GM13976 (cell line): ENCODE measurements around the gene PTPRM.

Experiments
- DNase-seq: peaks from one replicate; pipeline ENCODE4 v3.0.0; 2012; ENCODE audit warnings: low spot score
- in situ Hi-C: fragments of 300-500 bp; cut with MboI; formaldehyde crosslinking; loops from one replicate; pipeline ENCODE4 v1.12.0; 2022; ENCODE audit warnings: low sequenced_read_pairs, mixed read lengths, inconsistent platforms; ENCODE audit not compliant: unreplicated experiment
- TF ChIP-seq, protein P1 (sequence below): IDR thresholded peaks from 2 replicates; pipeline ENCODE4 v1.5.1; 2012; ENCODE audit warnings: borderline replicate concordance, mild to moderate bottlenecking; ENCODE audit not compliant: insufficient read depth; ENCODE audit errors: extremely low read depth, missing control alignments, control extremely low read depth

The PTPRM gene

DNA sequence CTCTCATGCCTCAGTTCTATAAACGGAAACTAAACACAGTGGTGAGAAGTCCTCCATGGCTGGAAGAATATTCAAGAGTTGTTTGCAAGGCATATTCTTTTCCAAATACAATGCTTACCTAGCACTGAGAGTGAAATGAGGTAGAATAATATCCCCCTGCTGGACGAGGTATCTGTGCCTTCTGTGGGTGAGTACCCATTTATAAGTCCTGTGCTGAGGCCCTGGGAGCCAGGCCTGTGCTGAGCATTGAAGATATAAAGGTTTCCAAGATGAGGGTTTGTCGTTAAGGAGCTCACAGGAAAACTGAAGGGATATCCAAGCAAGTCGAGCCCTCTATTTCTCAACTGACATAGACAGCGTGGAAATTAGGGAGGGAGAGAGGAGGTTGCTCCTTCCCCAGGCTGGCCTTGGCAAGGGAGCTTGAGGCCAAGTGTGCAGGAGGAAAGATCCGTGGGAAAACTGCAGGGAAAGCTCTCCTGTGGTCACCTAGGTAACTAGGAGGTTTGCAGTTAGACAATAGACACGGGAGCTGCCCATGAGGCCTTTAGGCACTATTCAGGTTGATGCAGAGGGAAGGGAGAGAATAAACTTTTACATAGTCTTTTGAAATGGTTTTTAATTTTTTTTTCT lies 17.6 kb downstream of the PTPRM start:
- no peak for DNase-seq
- TF ChIP-seq, protein P1, sequence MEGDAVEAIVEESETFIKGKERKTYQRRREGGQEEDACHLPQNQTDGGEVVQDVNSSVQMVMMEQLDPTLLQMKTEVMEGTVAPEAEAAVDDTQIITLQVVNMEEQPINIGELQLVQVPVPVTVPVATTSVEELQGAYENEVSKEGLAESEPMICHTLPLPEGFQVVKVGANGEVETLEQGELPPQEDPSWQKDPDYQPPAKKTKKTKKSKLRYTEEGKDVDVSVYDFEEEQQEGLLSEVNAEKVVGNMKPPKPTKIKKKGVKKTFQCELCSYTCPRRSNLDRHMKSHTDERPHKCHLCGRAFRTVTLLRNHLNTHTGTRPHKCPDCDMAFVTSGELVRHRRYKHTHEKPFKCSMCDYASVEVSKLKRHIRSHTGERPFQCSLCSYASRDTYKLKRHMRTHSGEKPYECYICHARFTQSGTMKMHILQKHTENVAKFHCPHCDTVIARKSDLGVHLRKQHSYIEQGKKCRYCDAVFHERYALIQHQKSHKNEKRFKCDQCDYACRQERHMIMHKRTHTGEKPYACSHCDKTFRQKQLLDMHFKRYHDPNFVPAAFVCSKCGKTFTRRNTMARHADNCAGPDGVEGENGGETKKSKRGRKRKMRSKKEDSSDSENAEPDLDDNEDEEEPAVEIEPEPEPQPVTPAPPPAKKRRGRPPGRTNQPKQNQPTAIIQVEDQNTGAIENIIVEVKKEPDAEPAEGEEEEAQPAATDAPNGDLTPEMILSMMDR = no peak
- in situ Hi-C loops = no loop called here

DNA sequence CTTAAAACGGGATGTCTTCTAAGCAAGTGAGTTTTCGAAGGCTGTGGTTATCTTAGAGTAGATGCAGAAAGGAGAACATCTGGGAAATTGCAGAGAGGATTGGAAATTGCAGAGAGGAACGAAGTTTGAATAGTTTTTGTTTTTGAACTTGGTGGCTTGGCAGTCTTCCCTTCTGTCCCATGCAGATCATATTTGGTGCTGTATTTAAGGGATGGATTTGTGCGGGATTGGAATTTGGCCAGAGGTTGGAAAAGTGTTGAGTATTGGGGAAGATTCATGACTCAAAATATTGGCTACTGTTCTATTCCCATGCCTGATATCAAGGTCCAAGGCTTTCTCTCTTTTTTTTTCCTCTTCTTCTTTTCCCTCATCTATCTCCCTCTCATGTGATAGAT lies 18.2 kb downstream of the PTPRM start:
- in situ Hi-C loops = no loop called here
- no peak for DNase-seq
- TF ChIP-seq, protein P1 = no peak

DNA sequence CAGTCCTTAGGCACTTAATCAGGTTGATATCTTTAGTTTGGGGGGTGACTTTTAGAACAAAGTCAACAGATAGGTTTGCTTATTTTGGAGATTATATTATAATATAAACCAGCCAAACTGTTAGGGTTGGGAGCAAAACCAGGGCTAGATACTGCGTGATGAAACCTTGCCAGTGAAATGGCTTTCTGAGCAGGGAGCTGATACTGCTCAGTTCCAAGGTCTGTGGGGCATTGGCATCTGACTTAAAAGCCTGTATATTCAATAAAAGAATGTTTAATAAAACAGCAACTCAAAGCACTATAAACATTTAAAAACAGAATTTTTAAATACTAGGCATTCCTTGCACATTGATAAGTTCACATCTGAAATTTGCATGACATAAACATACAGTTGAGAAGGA lies 19.3 kb downstream of the PTPRM start:
- DNase-seq = no peak
- in situ Hi-C loops = no loop called here

DNA sequence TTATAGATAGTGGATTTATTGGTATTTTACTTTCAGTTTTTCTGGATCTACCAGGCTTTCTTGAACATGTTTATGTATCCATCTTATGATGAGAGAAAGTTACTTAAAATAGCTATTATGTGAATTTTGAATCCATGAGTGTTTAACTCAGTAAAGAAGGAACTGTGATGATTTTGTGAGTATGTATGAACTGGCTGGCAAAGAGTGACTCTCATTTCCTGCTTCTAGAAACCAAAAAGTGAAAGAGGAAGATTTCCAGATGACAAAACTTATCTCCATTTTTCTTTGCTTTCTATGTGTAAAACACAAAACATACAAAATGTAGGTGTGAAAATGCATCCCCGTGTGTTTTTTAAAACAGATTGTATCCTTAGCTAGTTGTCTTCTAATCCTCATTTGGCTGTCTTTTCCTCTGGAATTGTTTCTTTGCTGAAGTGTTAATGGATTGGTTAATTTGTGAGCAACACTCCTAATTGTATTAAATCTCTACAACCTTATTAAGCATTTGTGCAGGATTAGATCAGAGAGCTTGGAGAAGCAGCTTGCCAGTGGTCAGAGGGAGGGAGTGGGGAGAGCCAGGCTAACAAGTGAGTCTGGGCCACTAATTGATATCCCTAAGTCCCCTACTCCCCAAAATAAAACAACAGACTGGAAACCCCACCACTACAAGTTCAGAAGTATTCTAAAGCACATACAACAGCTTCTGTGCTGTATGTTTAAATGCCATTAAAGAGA lies 23.9 kb downstream of the PTPRM start:
- no peak for DNase-seq
- in situ Hi-C loops = no loop called here
- TF ChIP-seq, protein P1 = no peak

More for the DNA sequence above, 19.3 kb downstream of the PTPRM start:
- TF ChIP-seq, protein P1 = no peak

DNA sequence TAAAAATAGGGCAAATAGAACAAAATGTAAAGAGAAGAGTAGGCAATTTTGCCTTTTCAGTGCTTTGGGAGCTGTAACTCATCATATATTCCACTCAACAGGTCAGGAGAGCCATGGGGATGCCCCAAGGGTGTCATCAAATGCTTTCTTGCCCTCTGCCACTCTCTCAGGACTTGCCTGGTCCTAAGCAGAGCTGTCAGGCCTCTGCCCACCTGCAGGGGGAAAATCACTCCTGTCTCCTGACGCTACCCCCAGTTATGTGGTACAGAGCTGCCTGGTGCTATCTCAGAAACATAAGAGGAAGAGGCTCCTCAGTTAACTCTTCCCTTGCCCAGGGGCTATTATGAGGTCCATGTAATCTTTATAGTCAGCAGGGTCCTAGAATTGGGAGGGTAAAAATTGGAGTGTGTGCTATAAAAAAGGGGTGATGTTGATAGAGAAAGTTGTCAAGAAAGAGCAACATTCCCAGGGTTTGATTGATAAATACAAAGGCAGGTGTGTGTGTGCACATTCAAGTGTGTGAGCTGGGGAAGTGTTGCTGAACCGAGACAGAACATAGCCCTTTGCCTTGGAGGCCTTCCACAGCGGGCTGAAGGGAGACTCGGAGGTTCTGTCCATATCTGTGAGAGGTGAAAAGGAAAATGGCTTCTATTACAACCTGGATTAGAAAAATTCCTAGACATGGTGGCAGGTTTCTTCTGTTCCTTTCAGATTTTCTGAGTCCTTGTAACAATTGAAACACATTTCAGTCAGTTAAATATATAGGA lies 25.4 kb downstream of the PTPRM start:
- TF ChIP-seq, protein P1 = no peak
- DNase-seq = no peak
- in situ Hi-C loops = no loop called here

DNA sequence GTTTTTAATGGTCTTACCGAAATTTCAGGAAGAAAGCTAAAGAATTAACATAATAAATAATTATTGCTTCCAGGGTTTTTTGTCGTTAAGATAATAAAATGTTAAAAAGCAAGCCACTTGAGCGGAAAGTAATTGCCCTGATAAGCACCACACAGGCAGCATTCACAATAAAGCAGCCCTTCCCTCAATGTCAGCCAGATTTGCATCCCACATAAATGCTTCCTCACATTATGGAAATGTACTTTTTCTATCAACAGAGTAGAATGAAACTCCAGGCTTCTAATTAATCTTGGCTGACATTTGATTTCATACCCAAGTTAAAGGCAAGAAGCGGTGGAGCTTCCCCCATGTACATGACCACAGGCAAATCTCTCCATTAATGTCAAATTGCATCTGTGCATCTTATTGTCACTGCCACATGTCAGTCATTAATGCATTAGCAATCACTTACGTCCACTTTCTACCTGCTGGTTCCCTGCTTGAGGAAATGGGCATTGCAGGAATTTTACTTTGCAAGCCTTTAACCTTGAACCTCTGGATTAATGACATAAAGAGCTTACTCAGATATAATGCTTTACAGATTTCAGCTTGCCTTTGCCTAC lies 26.2 kb downstream of the PTPRM start:
- in situ Hi-C loops = no loop called here
- DNase-seq = no peak
- TF ChIP-seq, protein P1 = no peak
